T-helper 2 cell treated with Interferon-gamma antibody and Interleukin-4, amounts not matched to agents 5 μg/mL and 100 μg/mL, for 36 hours (primary cell): Measurements from ENCODE around the gene NBPF1.
"Not testable (repeated sequence)": the region's sequence is repeated elsewhere in the genome, so short reads cannot be mapped to it uniquely, and the experiment has no call there.

Experiments used
- DNase-seq: peaks from one replicate; pipeline ENCODE4 v3.0.0; 2021; ENCODE audit warnings: low spot score
- H3K27ac Mint-ChIP-seq: one replicate; pipeline ENCODE4 v1.8.0; 2021; ENCODE audit warnings: mild to moderate bottlenecking, mixed read lengths
- H3K27me3 Mint-ChIP-seq: one replicate; pipeline ENCODE4 v1.8.0; 2021; ENCODE audit warnings: low read depth, mixed read lengths
- H3K36me3 Mint-ChIP-seq: one replicate; pipeline ENCODE4 v1.8.0; 2021; ENCODE audit warnings: low read depth, mixed read lengths
- H3K4me1 Mint-ChIP-seq: one replicate; pipeline ENCODE4 v1.8.0; 2021; ENCODE audit warnings: low read depth, mixed read lengths
- H3K4me3 Mint-ChIP-seq: one replicate; pipeline ENCODE4 v1.8.0; 2022; ENCODE audit warnings: mild to moderate bottlenecking, moderate library complexity, mixed read lengths
- H3K9me3 Mint-ChIP-seq: one replicate; pipeline ENCODE4 v1.8.0; 2021; ENCODE audit warnings: mixed read lengths

NBPF1 gene

GRCh38 chr1:16632044-16632850, 18.9 kb upstream of the NBPF1 start:
- not testable (repeated sequence) for H3K9me3 Mint-ChIP-seq, H3K27me3 Mint-ChIP-seq, DNase-seq, H3K4me3 Mint-ChIP-seq, H3K4me1 Mint-ChIP-seq, H3K27ac Mint-ChIP-seq
- peaks cover 44% of the 10 kb centered on the region for H3K36me3 Mint-ChIP-seq

- no peaks in the 10 kb centered on the region for H3K27me3 Mint-ChIP-seq
- H3K36me3 Mint-ChIP-seq, result peaks cover 45% of the 10 kb centered on the region
- no peaks in the 10 kb centered on the region for H3K9me3 Mint-ChIP-seq
- no peak overlapping the region for H3K4me3 Mint-ChIP-seq
- DNase-seq, result no peak
- H3K4me1 Mint-ChIP-seq, result no peaks in the 10 kb centered on the region
- H3K27ac Mint-ChIP-seq, result no peak overlapping the region
Observed at GRCh38 chr1:16631248-16632043, 18.1 kb upstream of the NBPF1 start.

- no peaks in the 10 kb centered on the region for H3K27me3 Mint-ChIP-seq
- no peak for DNase-seq
- peaks cover 52% of the 10 kb centered on the region for H3K36me3 Mint-ChIP-seq
- H3K9me3 Mint-ChIP-seq, result no peaks in the 10 kb centered on the region
- no peak overlapping the region for H3K4me3 Mint-ChIP-seq
- H3K4me1 Mint-ChIP-seq, result no peaks in the 10 kb centered on the region
- no peak overlapping the region for H3K27ac Mint-ChIP-seq
Observed at GRCh38 chr1:16630661-16631247, 17.4 kb upstream of the NBPF1 start.

- not testable (repeated sequence) for H3K27ac Mint-ChIP-seq, H3K4me3 Mint-ChIP-seq, H3K4me1 Mint-ChIP-seq, DNase-seq, H3K27me3 Mint-ChIP-seq, H3K9me3 Mint-ChIP-seq
- H3K36me3 Mint-ChIP-seq, result peaks cover 52% of the 10 kb centered on the region
Observed at GRCh38 chr1:16629916-16630530, 16.7 kb upstream of the NBPF1 start.

GRCh38 chr1:16628361-16629111, 15.2 kb upstream of the NBPF1 start:
- Mint-ChIP-seq H3K36me3 (peaks cover 46% of the 10 kb centered on the region), H3K4me3 (no peak overlapping the region), H3K4me1 (no peaks in the 10 kb centered on the region), H3K9me3 (no peaks in the 10 kb centered on the region), H3K27ac (no peak overlapping the region), H3K27me3 (no peaks in the 10 kb centered on the region)
- no peak for DNase-seq

GRCh38 chr1:16626409-16626983, 13.1 kb upstream of the NBPF1 start:
- H3K27ac Mint-ChIP-seq, H3K4me1 Mint-ChIP-seq, H3K27me3 Mint-ChIP-seq, H3K9me3 Mint-ChIP-seq, H3K4me3 Mint-ChIP-seq, DNase-seq: not testable (repeated sequence)
- H3K36me3 Mint-ChIP-seq, result peaks cover 35% of the 10 kb centered on the region

GRCh38 chr1:16625497-16626408, 12.4 kb upstream of the NBPF1 start:
- Mint-ChIP-seq H3K27me3 (no peaks in the 10 kb centered on the region), H3K9me3 (no peaks in the 10 kb centered on the region), H3K27ac (no peak overlapping the region), H3K4me1 (no peaks in the 10 kb centered on the region), H3K36me3 (peaks cover 29% of the 10 kb centered on the region), H3K4me3 (no peak overlapping the region)
- DNase-seq, result no peak

GRCh38 chr1:16623812-16624719, 10.7 kb upstream of the NBPF1 start:
- not testable (repeated sequence) for DNase-seq, H3K4me1 Mint-ChIP-seq, H3K27me3 Mint-ChIP-seq, H3K27ac Mint-ChIP-seq, H3K9me3 Mint-ChIP-seq, H3K4me3 Mint-ChIP-seq
- peaks cover 20% of the 10 kb centered on the region for H3K36me3 Mint-ChIP-seq

GRCh38 chr1:16623337-16623736, 10.0 kb upstream of the NBPF1 start:
- not testable (repeated sequence) for DNase-seq, H3K9me3 Mint-ChIP-seq
- peaks cover 14% of the 10 kb centered on the region for H3K36me3 Mint-ChIP-seq

GRCh38 chr1:16621681-16622315, 8.4 kb upstream of the NBPF1 start:
- not testable (repeated sequence) for H3K36me3 Mint-ChIP-seq, H3K27me3 Mint-ChIP-seq, H3K4me3 Mint-ChIP-seq, DNase-seq, H3K27ac Mint-ChIP-seq, H3K9me3 Mint-ChIP-seq, H3K4me1 Mint-ChIP-seq

More at GRCh38 chr1:16623337-16623736, 10.0 kb upstream of the NBPF1 start:
- H3K27ac Mint-ChIP-seq, H3K4me1 Mint-ChIP-seq, H3K4me3 Mint-ChIP-seq, H3K27me3 Mint-ChIP-seq: not testable (repeated sequence)

GRCh38 chr1:16621300-16621658, 7.9 kb upstream of the NBPF1 start:
- Mint-ChIP-seq H3K4me1 (no peaks in the 10 kb centered on the region), H3K9me3 (no peaks in the 10 kb centered on the region), H3K27me3 (no peaks in the 10 kb centered on the region), H3K27ac (no peak overlapping the region), H3K4me3 (no peak overlapping the region), H3K36me3 (peaks cover 7% of the 10 kb centered on the region)
- no peak for DNase-seq
